SK-N-MC (cell line): Measurements from ENCODE around the gene SPTLC2.

Experiments used
- FOXP2 ChIP-seq: optimal IDR thresholded peaks from 2 replicates; pipeline ENCODE3; 2011; ENCODE audit warnings: mild to moderate bottlenecking, moderate library complexity; ENCODE audit not compliant: insufficient read depth; ENCODE audit errors: extremely low read length, control extremely low read depth
- POLR2AphosphoS5 ChIP-seq: IDR thresholded peaks from 2 replicates; pipeline ENCODE4 v1.6.1; 2012; ENCODE audit warnings: mild to moderate bottlenecking, low read depth, low read length, borderline replicate concordance

DNA sequence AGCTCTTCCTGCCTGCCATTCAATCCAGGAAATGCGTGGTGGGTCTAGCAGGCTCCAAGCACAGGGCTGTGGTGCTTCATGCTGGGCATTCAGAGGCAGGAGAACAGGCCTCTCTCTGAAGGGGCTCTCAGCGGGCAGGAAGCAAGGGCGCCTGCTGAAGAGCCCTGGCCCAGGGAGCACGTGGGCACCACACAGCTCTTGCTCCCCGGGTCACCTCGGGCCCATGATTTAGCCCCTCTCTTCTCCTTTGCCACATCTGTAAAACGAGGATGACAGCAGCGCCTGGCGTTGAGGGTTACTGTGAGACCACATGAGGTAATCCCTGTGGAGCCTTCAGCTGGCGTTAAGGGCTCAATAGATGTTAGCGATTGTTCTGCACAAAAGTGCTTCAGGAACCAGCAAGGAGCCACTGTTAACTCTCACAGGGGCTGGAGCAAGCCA is 37.6 kb upstream of the SPTLC2 start:
- TF ChIP-seq POLR2AphosphoS5 (no peak), FOXP2 (no peak)
